GM19328 (cell line): ENCODE results near the gene LRRC52.

ENCODE experiments used
- ATAC-seq: cut with Tn5 transposase; IDR thresholded peaks from one replicate; pipeline ENCODE4 v1.9.1; 2021; ENCODE audit warnings: mild to moderate bottlenecking, moderate library complexity; ENCODE audit not compliant: unreplicated experiment

Gene LRRC52

GRCh38 chr1:165543532-165544438 is at the start of gene LRRC52:
Gene LRRC52 (plus strand): TSS chr1:165544000. CDS start chr1:165544297, 297 bp downstream.
- ATAC-seq, result no peak

GRCh38 chr1:165494949-165495857 is 48.6 kb upstream of the LRRC52 start:
- no peak for ATAC-seq

- ATAC-seq, result no peak
Observed at GRCh38 chr1:165495858-165496205, 48.0 kb upstream of the LRRC52 start.

GRCh38 chr1:165496501-165496900 is 47.3 kb upstream of the LRRC52 start:
- no peak for ATAC-seq

GRCh38 chr1:165497069-165498013 is 46.5 kb upstream of the LRRC52 start:
- no peak for ATAC-seq

GRCh38 chr1:165501330-165501969 is 42.4 kb upstream of the LRRC52 start:
- no peak for ATAC-seq

- no peak for ATAC-seq
Observed at GRCh38 chr1:165501970-165502348, 41.8 kb upstream of the LRRC52 start.

GRCh38 chr1:165507570-165507969 is 36.2 kb upstream of the LRRC52 start:
- no peak for ATAC-seq

GRCh38 chr1:165508291-165508690 is 35.5 kb upstream of the LRRC52 start:
- no peak for ATAC-seq

- ATAC-seq, result no peak
Observed at GRCh38 chr1:165512816-165513215, 31.0 kb upstream of the LRRC52 start.

GRCh38 chr1:165516469-165516868 is 27.3 kb upstream of the LRRC52 start:
- no peak for ATAC-seq

- no peak for ATAC-seq
Observed at GRCh38 chr1:165520646-165521045, 23.2 kb upstream of the LRRC52 start.

GRCh38 chr1:165524639-165525285 is 19.0 kb upstream of the LRRC52 start:
- ATAC-seq, result no peak

- ATAC-seq, result no peak
Observed at GRCh38 chr1:165525708-165526107, 18.1 kb upstream of the LRRC52 start.

- ATAC-seq, result no peak
Observed at GRCh38 chr1:165527251-165528007, 16.4 kb upstream of the LRRC52 start.

- no peak for ATAC-seq
Observed at GRCh38 chr1:165531021-165531420, 12.8 kb upstream of the LRRC52 start.

GRCh38 chr1:165532053-165532452 is 11.7 kb upstream of the LRRC52 start:
- no peak for ATAC-seq

- no peak for ATAC-seq
Observed at GRCh38 chr1:165533254-165533653, 10.5 kb upstream of the LRRC52 start.

GRCh38 chr1:165536016-165536415 is 7.8 kb upstream of the LRRC52 start:
- no peak for ATAC-seq
